OCI-LY7 (cell line): Measurements from ENCODE around the gene BDKRB1. TPM values are rescaled to one million over a fixed set of nuclear protein-coding genes. Genes with fewer than 3 reads are reported as not detected.

Source experiments
- BruUV-seq: library from RNA; stranded (reverse); fragments of 400-500 nt; replicated peaks from 2 replicates; lab custom pipeline; 2021; lab: Mats Ljungman, UMichigan
- CTCF ChIA-PET: fragments of 300-600 bp; sonication (Branson Sonifier 250); formaldehyde crosslinking; loops from one replicate; lab custom pipeline; 2022; ENCODE audit warnings: antibody characterized with exemption; ENCODE audit not compliant: unreplicated experiment; lab: Charles Lee
- POLR2A ChIA-PET: fragments of 300-600 bp; sonication (Branson Sonifier 250); formaldehyde crosslinking; loops from one replicate; lab custom pipeline; 2022; ENCODE audit warnings: antibody characterized with exemption; lab: Charles Lee
- DNase-seq: peaks from one replicate; pipeline ENCODE4 v3.0.0-alpha.2; 2015; ENCODE audit warnings: low spot score
- H2AFZ ChIP-seq: fragments of 200-600 bp; sonication (generic), shearing (Covaris generic); 2 replicates; pipeline ENCODE4 v1.6.1; 2014; ENCODE audit warnings: mild to moderate bottlenecking, antibody characterized with exemption, low read length, moderate library complexity
- H3K27ac ChIP-seq: fragments of 200-600 bp; sonication (generic); 2 replicates; pipeline ENCODE4 v1.5.1; 2014; ENCODE audit warnings: mixed run types, low read depth, mild to moderate bottlenecking, moderate library complexity, low read length, inconsistent platforms; ENCODE audit not compliant: poor library complexity, severe bottlenecking
- H3K36me3 ChIP-seq: fragments of 200-600 bp; sonication (generic); 2 replicates; pipeline ENCODE4 v1.6.1; 2014; ENCODE audit warnings: mild to moderate bottlenecking, antibody characterized with exemption, low read length, moderate library complexity, mixed read lengths; ENCODE audit not compliant: insufficient read depth
- H3K4me1 ChIP-seq: fragments of 200-600 bp; sonication (generic); 2 replicates; pipeline ENCODE4 v1.5.1; 2014; ENCODE audit warnings: mild to moderate bottlenecking, low read length; ENCODE audit not compliant: insufficient read depth, poor library complexity, severe bottlenecking
- H3K4me2 ChIP-seq: fragments of 200-600 bp; sonication (generic); 2 replicates; pipeline ENCODE4 v1.6.1; 2014; ENCODE audit warnings: mild to moderate bottlenecking, low read length
- H3K4me3 ChIP-seq: fragments of 200-600 bp; sonication (generic); 2 replicates; pipeline ENCODE4 v1.5.1; 2014; ENCODE audit warnings: mild to moderate bottlenecking, low read depth, low read length; ENCODE audit not compliant: poor library complexity, severe bottlenecking
- H3K79me2 ChIP-seq: fragments of 200-600 bp; sonication (generic); 2 replicates; pipeline ENCODE4 v1.6.1; 2016; ENCODE audit warnings: low read depth, mild to moderate bottlenecking, low read length, moderate library complexity, mixed read lengths; ENCODE audit not compliant: insufficient read depth
- H3K9me2 ChIP-seq: fragments of 200-600 bp; sonication (generic); 2 replicates; pipeline ENCODE4 v1.6.1; 2016; ENCODE audit warnings: mild to moderate bottlenecking, low read length, mixed read lengths; ENCODE audit not compliant: insufficient read depth
- H3K9me3 ChIP-seq: fragments of 200-600 bp; sonication (generic); 2 replicates; pipeline ENCODE4 v1.6.1; 2014; ENCODE audit warnings: mild to moderate bottlenecking, mixed run types, low read length, mixed read lengths
- H4K20me1 ChIP-seq: fragments of 200-600 bp; sonication (generic); 2 replicates; pipeline ENCODE4 v1.6.1; 2014; ENCODE audit warnings: mild to moderate bottlenecking, antibody characterized with exemption, low read length, moderate library complexity, mixed read lengths; ENCODE audit not compliant: insufficient read depth
- CTCF ChIP-seq: fragments of 200-600 bp; sonication (generic); conservative IDR thresholded peaks from 2 replicates; pipeline ENCODE4 v1.5.1; 2014; ENCODE audit warnings: mild to moderate bottlenecking, antibody characterized with exemption, low read length, moderate library complexity, mixed read lengths
- EZH2phosphoT487 ChIP-seq: fragments of 200-600 bp; sonication (generic); IDR thresholded peaks from 2 replicates; pipeline ENCODE4 v1.6.1; 2018; ENCODE audit warnings: low read depth, borderline replicate concordance, mild to moderate bottlenecking, mixed run types, antibody characterized with exemption, low read length, moderate library complexity, mixed read lengths
- intact Hi-C: fragments of 100-400 bp; cut with micrococcal nuclease; formaldehyde crosslinking; loops from one replicate; pipeline ENCODE4 v1.10.0; 2022; ENCODE audit not compliant: unreplicated experiment
- total RNA-seq, 2 experiments: library from RNA; depleted of rRNA in 1 of 2; stranded (reverse); fragments of >200 nt in 1 of 2; shearing (Covaris generic) in 1 of 2; gene quantifications; 2 replicates each; pipeline ENCODE4 v1.2.3, GENCODE V29; 2014 to 2022

Gene BDKRB1
- total RNA-seq, 2 experiments from 2014 or later = not detected

DNA sequence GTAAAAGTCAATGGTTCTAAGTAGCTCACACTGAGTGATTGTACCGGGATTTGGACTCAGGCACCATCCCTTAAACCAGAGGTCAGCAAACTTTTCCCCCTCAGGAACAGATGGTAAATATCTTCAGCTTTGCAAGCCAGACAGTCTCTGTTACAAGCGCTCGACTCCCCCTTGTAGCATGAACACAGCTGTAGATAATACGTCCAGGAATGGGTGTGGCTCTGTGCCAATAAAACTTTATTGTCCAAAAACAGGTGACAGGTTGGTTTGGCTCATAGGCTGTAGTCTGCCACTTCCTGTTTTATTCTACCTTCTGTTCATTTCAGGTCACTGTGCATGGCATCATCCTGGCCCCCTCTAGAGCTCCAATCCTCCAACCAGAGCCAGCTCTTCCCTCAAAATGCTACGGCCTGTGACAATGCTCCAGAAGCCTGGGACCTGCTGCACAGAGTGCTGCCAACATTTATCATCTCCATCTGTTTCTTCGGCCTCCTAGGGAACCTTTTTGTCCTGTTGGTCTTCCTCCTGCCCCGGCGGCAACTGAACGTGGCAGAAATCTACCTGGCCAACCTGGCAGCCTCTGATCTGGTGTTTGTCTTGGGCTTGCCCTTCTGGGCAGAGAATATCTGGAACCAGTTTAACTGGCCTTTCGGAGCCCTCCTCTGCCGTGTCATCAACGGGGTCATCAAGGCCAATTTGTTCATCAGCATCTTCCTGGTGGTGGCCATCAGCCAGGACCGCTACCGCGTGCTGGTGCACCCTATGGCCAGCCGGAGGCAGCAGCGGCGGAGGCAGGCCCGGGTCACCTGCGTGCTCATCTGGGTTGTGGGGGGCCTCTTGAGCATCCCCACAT is 7.6 kb downstream of the BDKRB1 start:
- Histone ChIP-seq H4K20me1 (no peaks in the 10 kb centered on the region), H3K4me2 (no peak overlapping the region), H3K79me2 (no peaks in the 10 kb centered on the region), H3K4me3 (no peak overlapping the region), H3K27ac (no peak overlapping the region), H3K9me3 (no peaks in the 10 kb centered on the region), H2AFZ (no peak overlapping the region), H3K4me1 (no peaks in the 10 kb centered on the region), H3K36me3 (no peaks in the 10 kb centered on the region), H3K9me2 (no peaks in the 10 kb centered on the region)
- DNase-seq = peak; percentile 2
- ChIA-PET CTCF (no interaction called here), POLR2A (no interaction called here)
- intact Hi-C loops = no loop called here
- no peak for TF ChIP-seq CTCF
- no peak for TF ChIP-seq EZH2phosphoT487
- no TSS peak for BruUV-seq

DNA sequence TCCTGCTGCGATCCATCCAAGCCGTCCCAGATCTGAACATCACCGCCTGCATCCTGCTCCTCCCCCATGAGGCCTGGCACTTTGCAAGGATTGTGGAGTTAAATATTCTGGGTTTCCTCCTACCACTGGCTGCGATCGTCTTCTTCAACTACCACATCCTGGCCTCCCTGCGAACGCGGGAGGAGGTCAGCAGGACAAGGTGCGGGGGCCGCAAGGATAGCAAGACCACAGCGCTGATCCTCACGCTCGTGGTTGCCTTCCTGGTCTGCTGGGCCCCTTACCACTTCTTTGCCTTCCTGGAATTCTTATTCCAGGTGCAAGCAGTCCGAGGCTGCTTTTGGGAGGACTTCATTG is 8.2 kb downstream of the BDKRB1 start:
- no TSS peak for BruUV-seq
- Histone ChIP-seq H3K36me3 (no peaks in the 10 kb centered on the region), H4K20me1 (no peaks in the 10 kb centered on the region), H3K4me3 (no peak overlapping the region), H3K9me2 (no peaks in the 10 kb centered on the region), H3K4me1 (no peaks in the 10 kb centered on the region), H3K9me3 (no peaks in the 10 kb centered on the region), H3K4me2 (no peak overlapping the region), H2AFZ (no peak overlapping the region), H3K27ac (no peak overlapping the region), H3K79me2 (no peaks in the 10 kb centered on the region)
- ChIA-PET CTCF (no interaction called here), POLR2A (no interaction called here)
- DNase-seq = no peak
- TF ChIP-seq EZH2phosphoT487 (no peak), CTCF (no peak)
- intact Hi-C loops = no loop called here

DNA sequence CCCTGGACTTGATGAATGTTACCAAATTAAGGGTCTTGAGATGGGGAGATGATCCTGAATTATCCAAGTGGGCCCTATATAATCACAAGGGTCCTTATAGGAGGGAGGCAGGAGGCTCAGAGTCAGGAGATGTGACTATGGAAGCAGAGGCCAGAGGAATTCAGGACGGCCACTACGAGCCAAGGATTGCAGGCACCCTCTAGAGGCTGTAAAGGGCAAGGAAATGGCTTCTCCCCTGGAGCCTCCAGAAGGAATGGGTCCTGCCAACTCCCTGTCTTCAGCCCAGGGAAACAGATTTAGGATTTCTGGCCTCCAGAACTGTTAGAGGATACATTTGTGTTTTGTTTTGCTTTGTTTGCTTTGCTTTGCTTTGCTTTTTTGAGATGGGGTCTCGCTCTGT is 8.8 kb downstream of the BDKRB1 start:
- Histone ChIP-seq H3K27ac (no peak overlapping the region), H3K36me3 (no peaks in the 10 kb centered on the region), H3K79me2 (no peaks in the 10 kb centered on the region), H4K20me1 (no peaks in the 10 kb centered on the region), H3K4me2 (no peak overlapping the region), H3K9me3 (no peaks in the 10 kb centered on the region), H3K4me3 (no peak overlapping the region), H3K9me2 (no peaks in the 10 kb centered on the region), H3K4me1 (no peaks in the 10 kb centered on the region), H2AFZ (no peak overlapping the region)
- TF ChIP-seq EZH2phosphoT487 (no peak), CTCF (peak; percentile 24; the same call in 1 of the 2 replicates)
- ChIA-PET POLR2A (no interaction called here), CTCF (no interaction called here)
- no peak for DNase-seq
- no TSS peak for BruUV-seq
- intact Hi-C loops = no loop called here
